Renal cortical epithelial cell (primary cell): ENCODE results near the gene TUBA4A. TPM values are rescaled to one million over a fixed set of nuclear protein-coding genes. Genes with fewer than 3 reads are reported as not detected.
"Not testable (repeated sequence)": the region's sequence is repeated elsewhere in the genome, so short reads cannot be mapped to it uniquely, and the experiment has no call there.

Experiments used
- DNase-seq: peaks from one replicate; pipeline ENCODE4 v3.0.0-alpha.2; 2011; ENCODE audit warnings: low read depth
- total RNA-seq: library from RNA; depleted of rRNA; stranded (reverse); fragments of >200 nt; gene quantifications from 2 replicates; pipeline ENCODE4 v1.2.3, GENCODE V29; 2014

The TUBA4A gene
- total RNA-seq: 70.9 and 239 TPM in 2 replicates

DNA sequence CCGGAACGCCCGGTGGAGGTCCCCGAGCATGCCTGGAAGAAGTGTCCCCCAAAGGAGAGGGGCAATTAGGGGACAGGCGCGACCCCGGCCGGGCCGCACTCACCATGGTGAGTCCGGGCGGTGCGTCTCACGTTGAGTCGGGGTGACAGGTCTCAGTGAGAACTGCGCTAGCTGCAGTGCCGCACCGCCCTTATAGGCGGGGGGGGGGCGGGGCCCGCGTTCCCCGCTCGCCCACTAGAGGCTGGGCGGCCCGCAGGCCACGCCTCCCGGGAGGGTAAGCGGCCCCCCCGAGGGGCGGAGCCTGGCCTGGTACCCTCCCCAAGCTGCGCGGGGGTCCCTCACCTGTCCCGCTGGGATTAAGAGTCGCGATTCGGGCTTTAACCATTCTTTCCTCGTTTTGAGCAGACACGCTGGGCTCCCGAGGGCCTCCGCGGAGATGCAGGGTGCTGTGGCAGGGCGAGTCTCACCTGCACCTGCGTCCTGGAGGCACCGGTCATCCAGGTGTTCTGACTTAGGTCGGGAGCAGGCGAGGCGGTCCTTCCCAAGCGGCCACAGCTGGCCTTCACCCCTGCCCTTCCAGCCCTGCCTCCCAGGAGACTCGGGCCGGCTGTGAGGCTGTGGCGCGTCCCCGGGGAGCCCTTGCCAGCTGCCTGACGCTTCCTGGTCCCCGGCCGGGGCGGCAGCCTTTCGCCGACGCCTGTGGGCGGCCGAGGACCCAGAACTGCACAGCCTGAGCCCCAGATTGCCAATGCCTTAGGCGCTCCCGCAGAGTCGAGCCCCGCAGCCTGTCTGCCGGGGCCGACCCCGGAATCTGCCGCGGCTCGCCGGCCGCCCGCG is at the start of gene TUBA4A:
Gene TUBA4A (minus strand): TSS at position 166 of the 837 bp plus-strand sequence. CDS start 60 bp downstream, at position 106.
- no peak for DNase-seq

DNA sequence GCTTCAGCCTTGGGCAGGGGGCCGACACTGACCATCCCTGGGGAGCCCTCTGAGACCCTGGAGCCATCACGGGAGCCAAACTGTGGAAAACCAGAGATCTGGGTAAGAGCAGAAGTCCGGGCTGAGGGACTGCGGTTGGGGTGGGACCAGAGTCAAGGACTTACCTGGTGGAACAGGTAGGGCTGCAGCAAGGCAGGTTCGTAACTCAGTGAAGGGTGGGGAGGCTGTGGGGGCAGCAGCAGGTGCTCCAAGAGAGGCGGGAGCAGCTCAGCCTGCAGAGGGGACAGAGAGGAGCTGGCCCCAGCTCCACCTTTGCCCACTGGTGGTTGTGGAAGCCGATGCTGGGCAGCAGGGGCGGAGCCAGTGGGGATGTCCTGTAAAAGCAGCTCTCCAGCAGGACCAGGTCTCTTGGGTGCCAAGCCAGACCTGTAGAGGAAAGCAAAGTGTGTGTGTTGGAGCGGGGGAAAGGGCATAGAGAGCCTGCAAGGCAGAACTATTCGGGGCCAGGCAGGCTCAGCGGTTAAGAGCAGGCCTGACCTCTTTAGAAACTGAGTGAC is 48.8 kb upstream of the TUBA4A start:
- DNase-seq: no peak

DNA sequence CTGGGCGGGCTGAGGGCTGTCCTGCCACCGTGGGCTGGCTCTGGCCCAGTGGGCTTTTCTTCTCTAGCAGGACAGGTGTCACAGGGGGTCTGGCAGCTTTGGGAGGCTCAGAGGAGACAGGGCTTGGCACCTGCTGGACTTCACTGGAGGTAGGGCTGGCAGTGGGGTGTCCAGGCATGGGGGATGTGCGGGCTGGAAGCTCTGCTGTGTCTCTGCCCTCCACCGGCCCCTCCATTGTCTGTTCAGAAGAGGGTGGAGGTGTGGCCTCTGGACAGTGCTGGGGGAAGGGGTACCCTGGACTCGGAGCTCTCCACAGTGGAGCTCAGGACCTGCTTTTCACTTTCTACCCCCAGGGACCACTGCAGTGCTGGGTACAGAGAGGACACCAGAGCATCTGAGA is 46.3 kb upstream of the TUBA4A start:
- no peak for DNase-seq

DNA sequence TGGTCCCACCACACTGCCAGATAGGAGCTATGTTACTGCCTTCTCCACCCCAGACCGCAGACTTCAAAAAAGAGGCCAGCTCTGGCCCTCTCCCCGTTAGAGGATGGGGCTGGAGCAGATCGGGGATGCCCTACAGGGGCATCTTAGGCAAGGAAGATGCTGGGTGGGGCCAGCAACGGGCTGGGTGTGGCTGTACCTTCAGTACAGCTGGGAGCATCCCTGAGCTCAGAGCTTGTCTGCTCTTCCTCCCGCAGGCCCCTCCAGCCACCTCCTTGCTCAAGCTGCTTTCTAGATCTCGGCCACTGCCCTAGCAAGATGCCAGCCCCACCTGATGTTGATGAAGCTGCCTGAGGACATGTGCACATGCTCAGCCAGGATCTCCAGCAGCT is 45.6 kb upstream of the TUBA4A start:
- no peak for DNase-seq

DNA sequence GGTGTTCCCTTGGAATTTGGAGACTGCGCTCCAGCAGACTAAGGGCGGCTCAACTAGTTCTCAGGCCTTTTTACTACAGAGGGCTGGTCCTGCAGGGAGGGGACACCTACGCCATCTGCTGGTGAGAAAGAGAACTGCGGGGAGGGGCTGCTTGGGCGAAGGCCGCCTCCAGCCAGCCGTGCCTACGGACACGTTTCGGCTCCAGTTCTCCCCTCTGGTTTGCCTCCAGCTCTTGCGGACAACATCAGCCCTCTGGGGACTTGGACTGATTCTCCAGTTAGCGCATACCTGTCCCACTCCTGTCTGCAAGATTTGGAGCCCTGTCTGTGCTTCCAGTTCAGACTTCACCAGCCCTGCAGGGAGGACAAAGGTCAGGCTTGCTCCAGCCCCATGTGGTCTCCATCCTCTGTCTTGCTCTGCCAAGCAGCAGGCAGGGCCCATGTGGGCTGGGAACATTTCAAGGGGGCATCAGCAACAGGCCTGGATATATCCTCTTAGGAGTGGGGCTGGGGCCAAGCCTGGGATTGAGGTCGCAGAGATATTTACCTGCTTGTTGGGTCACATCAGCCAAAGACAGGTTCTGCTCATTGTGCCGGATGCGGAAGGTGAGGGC is 45.1 kb upstream of the TUBA4A start:
- DNase-seq: peak; percentile 59

DNA sequence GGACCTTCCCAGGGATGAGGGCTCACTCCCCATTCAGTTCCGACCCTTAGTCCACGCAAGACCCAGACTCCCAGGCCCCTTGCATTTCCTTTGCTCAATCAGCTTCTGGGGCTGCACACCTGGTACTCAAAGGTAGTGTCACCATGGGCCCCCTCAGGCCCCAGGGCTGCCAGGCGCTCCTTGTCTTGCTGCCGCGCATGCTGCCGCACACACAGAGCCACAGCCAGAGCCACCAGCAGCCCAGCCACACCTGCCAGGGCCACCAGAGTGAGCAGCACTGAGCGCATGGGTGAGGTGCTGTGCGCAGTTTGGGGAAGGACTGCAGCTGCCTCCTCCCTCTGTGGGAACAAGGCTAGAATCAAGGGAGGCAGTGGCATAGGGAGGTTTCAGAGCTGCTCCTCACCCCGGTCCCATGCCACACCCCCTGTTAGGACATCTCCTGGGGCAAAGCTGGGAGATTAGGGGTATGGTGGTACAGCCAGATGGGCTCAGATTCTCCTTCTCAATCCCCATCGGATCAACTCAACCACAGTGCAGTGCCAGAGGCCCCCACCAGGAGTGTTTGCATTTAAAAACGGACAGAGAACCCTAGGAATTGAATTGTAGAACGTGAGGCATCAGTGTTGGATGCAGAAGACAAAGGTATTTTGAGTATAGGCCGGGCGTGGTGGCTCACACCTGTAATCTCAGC is 44.2 kb upstream of the TUBA4A start:
- DNase-seq: no peak

DNA sequence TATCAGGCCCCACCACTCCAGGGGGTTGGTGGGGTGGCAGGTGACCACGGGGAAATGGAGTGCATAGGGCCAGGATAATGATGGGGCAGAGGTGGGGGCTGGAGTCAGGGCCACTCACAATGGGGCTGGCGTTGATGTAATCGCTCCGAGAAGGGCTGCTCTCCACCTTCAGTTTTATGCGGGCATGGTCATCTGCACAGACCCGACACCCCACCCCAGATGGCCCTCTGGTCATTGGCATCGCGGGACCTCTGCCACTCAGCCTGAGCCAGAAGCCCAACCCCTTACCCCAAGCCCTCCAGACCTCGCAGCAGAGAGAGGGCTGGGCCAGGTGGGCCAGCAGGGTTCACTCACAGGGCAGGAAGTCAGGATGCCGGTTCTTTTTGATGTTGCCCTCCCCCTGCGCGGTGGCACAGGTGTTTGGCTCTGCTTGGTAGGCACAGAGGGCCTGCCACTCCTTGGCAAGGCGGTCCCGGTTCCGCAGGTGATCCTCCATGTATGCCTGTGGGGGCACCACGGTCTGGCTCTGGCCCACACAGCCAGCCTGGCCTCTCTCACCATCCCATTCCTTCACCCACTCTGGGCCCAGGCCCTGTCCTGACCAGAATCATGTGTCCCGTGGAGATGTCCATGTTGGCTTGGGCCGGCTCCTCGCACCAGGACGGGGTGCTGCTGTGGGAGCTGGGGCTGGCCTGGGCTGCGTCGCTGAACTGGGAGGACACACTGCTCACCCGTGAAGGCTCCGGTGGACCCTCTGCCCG is 43.1 kb upstream of the TUBA4A start:
- no peak for DNase-seq

DNA sequence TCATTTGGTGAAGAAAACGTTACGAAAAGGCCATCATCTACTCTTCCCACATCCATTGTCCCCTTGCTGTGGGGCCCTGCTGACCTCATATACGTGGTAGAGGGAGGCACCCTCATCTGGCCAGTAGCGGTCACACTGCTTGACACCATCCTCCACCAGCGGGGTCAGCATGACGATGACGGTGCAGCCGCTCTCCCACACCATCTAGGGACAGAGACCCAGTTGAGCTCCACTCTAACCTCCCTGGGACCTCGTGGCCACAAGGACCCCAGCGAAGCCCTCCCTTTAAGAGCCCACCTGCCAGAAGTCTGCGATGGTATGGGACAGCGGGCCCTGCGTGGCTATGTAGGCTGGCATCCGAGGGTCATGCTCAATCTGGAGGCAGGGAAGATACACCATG is 42.4 kb upstream of the TUBA4A start:
- no peak for DNase-seq

DNA sequence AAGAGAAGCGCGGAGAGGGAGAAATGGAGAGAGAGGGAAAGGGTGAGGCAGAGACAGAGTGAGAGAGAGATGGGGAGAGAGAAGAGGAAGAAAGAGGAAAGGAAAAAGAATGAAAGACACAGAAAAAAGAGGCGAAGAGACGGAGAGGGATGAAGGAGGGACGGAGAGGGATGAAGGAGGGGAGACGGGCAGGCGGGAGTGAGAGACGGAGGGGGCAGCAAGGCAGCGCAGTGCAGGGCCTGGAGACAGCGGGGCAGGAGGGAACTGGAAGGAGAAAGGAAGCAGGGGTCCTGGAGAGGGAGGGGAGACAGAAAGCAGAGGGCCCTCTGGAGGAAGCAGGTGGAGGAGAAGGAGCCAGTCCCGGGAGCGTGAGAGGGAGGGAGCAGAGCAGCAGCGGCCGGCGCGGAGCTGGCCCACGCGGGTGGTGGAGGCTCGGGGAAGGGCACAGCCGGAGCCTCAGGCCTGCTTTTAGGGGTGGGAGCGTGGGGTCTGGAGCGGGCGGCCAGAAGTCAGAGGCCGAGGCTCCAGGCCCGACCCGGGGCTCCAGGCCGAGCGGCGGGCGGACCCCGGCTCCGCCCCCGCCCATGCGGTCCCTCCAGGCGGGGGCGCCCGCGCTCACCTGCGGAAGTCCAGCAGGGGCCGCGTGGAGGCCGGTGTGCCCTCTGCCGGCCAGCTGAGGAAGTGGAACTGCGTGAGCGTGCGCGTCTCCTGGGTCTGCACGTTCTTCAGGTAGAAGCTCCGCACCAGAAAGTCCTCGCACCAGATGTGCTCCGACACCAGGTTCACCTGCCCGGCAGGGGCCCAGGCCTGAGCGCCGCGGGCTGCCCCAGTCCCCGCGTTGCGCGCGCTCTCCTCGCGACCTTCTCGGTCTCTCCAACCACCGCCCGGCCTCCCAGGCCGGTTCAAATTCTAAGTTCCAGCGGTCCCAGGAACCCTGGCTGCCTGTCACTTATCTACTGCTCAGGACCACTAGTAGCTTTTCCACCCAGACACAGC is 40.9 kb upstream of the TUBA4A start:
- peak; percentile 68 for DNase-seq

DNA sequence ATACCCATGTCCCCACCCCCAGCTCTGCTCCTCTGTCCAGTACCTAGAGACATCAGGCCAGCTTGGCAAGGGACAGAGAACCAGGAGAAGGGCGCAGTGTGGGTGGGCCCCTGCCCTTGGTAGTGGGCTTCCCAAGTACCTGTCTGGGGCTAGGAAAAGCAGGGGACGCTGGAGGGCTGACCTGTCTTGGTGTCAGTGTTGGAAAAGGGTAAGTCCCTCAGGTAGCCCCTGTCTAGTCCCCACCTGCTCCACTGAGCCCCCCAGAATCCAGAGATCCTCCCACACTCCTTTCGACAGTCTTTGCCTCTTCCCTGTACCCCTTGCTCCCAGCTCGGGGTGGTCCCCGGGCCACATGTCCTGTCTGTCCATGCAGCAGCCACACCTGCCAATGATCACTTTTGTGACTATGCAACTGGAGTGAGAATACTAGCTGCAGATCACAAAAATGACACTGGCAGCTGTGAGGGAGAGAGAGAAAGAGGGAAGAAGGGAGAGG is 40.1 kb upstream of the TUBA4A start:
- DNase-seq: no peak

DNA sequence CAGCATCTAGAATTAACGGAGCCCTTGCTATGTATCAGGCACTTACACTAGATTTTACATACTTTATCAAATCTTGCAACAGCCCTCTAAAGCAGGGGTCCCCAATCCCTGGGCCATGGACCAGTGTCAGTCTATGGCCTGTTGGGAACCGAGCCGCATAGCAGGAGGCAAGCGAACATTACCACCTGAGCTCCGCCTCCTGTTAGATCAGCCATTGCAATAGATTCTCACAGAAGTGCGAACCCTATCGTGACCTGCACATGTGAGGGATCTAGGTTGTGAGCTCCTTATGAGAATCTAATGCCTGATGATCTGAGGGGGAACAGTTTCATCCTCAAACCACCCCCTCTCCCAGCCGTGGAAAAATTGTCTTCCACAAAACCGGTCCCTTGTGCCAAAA is 38.9 kb upstream of the TUBA4A start:
- no peak for DNase-seq

DNA sequence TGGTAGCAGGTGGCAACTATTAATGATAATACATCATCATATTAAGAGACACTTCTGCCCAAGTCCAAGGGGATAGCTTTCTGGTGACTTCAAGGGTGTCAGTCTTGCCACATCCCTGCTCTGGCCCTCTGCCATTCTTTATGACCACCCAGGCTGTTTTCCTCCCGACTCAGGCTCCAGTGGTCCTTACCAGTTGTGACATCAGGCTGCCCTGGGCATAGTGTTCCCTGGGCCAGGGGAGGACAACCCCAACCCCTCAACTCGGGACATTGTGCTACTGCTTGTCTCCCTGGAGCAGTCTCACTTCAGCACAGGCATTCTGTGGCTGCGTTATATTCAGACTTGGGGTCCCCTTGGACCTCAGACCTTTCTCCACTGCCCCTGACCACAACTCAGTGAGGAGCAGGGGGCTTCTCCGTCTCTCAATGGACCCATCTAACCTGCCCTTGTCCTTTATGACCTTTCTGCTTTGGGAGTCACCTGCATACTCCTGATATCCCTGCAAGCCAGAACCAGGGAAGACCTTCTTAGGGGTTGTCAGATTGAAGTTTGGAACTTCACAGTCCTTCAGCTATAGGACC is 38.3 kb upstream of the TUBA4A start:
- DNase-seq: no peak

DNA sequence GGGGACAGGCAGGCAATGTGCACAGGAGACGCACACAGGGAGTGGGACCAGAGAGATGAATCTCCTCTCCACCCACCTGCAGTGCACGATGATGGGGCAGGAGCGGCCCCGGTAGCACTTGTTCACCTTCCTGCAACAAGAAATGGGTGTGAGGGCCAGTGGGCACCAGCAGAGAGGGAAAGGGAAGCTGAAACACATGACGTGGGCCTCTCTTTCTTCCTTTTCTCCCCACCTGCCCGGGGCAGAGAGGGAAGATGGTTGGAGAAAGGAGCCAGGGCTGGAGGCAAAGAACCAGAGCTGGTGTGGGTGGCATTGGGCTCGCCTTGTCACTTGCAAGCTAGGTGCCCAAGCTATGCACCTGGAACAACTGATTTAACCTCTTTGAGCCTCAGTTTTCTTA is 37.7 kb upstream of the TUBA4A start:
- DNase-seq: no peak

DNA sequence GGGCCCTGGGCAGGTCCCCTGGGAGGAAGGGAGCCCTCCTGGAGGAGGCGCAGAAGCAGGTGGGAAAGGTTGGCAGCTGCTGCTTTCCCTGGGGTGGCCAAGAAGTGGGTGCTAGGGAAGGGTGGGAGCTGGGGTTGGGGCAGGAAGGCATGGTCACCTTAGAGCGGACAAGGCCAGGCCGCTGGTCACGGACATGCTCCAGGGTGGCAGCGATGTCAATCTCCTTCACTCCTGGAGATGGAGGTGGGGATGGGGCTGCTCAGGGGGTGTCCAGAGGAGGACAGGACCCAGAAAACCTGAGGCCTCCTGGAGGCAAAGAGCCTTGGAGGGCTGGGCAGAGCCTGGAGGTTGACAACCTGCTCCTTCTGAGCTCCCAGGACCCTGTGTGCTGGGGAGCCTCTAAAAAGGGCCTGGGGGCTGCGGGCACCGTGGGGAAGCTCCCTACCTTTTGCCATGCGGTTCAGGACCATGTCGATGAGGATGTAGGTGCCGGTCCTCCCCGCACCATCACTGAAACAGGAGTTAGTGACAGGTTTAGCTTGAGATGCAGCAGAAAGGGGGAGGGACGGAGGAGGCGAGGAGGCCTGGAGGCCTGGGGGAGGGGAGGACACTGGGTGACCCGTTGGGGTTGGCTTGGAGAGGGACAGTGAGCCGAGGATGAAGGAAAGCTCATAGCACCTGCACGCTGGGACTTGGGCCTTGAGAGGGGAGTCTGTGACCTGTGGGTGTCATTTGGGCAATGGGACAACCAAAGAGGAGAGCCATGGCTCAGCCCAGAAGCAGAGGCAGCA is 36.9 kb upstream of the TUBA4A start:
- DNase-seq: no peak

DNA sequence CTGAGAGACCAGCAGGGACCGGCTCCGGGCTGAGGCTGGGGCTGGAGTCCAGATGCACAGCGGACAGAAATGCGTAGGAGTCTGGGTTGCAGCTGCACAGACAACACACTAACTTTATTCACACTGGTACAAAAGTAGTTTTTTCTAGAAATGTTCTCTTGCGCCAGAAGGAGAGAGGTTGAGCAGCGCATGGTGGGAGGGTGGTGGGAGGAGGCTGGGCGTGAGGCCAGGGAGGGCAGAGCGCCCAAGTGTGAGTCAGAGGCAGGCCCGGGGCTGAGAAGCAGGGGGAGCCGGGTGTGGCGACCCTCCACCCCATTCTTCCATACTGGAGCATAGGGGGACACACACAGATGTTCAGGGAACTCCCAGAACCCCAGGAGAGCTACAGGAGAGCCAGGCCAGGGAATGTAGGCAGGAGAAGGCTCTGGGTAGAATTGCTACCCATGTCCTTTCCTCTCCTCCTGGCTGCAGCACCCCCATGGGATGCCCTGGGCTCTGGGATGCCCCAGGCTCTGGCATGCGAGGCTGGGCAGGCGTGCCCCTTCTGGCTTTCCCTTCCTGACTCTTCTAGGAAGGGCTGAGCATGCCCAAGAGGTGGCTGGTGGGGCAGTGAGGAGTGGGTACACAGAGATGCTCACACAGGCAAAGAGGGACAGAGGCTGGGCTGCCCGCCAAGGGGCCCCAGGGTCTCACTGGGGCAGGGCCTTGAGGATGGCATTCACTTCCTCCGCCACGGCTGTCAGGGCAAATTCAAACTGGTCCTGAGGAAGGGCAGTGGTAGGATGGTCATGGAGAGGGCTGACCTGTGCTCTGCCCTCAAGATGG is 36.0 kb upstream of the TUBA4A start:
- peak; percentile 82 for DNase-seq

DNA sequence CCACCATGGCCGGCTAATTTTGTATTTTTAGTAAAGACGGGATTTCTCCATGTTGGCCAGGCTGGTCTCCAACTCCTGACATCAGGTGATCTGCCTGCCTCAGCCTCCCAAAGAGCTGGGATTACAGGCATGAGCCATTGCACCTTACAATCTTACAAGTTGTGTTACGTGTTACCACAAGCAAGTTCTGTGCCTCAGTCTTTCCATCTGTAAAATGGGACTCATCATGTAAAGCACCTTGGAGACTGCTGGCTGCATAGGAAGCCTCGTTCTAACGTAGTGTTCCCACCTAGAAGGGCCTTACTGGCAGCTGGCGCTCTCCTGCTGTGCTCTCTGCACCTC is 35.4 kb upstream of the TUBA4A start:
- no peak for DNase-seq

DNA sequence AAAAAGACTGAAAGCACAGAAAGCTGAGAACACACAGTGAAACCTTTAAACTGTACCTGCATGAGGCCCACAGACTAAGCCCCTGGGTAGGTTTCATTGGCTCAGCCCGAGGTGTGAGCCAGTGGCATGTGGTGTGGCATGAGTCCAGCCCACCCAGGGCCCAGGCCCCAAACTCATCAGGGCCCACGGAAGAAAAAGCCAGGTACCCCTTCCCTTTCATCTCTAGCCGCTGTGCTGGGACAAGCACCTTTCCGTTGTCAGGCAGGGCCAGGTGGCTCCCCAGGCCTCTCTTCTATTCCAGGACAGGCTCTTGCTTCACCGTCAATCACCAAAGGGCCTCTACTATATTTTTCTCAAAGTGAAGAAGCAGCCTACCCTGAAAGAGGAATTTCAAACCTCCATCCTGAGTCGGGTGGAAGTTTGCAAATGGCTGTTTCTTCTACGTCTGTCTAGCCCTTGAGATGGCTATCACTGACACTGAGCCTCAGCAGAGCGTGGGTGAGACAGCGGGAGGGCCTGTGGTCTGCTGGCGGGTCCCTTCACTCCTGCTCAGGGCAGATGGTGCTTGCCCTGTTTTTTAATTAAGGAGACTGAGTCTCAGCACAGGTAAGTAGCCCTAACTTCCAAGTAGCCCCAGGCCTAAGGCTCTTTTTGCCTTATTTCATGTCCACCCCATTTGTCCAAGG is 34.0 kb upstream of the TUBA4A start:
- DNase-seq: no peak

DNA sequence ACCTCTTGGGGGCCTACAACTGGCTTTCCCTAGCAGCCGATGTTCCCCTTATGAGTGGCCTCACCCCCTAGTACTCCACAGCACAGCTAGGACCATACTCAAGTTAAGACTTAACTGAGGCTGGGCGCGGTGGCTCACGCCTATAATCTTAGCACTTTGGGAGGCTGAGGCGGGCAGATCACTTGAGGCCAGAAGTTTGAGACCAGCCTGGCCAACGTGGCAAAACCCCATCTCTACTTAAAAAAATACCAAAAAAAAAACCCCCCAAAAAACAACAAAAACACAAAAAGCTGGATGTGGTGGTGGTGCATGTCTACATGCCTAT is 33.4 kb upstream of the TUBA4A start:
- DNase-seq: not testable (repeated sequence)
